HEK293 (cell line): Measurements from ENCODE around the gene CBR1.

Experiments
- CTCF ChIA-PET: fragments of 350-600 bp; formaldehyde crosslinking; extraction: SDS; loops from one replicate; lab custom pipeline; 2021; ENCODE audit warnings: antibody characterized with exemption; lab: Yijun Ruan, JAX
- POLR2A ChIA-PET: fragments of 300-600 bp; formaldehyde crosslinking; extraction: SDS; loops from one replicate; lab custom pipeline; 2020; ENCODE audit warnings: antibody characterized with exemption, inconsistent platforms; lab: Yijun Ruan, JAX
- H3K27ac ChIP-seq: fragments of 200-500 bp; sonication (Bioruptor generic); 2 replicates; pipeline ENCODE4 v1.5.1; 2014; ENCODE audit warnings: low read depth, low read length, control low read depth, inconsistent platforms; ENCODE audit errors: extremely low read depth
- H3K36me3 ChIP-seq, 2 experiments: fragments of 200-500 bp in 1 of 2; sonication (Bioruptor generic) in 1 of 2; 1 replicate in 1 of 2; 2 replicates in 1 of 2; pipeline ENCODE4 v1.5.1; 2014 to 2017; ENCODE audit warnings: inconsistent platforms in 2 of 2, low read length in 2 of 2; ENCODE audit not compliant: control insufficient read depth in 2 of 2, insufficient read depth in 1 of 2
- H3K4me1 ChIP-seq: fragments of 200-500 bp; sonication (Bioruptor generic); 2 replicates; pipeline ENCODE4 v1.5.1; 2014; ENCODE audit warnings: mild to moderate bottlenecking, low read length, inconsistent platforms; ENCODE audit not compliant: control insufficient read depth, insufficient read depth
- H3K4me3 ChIP-seq: 2 replicates; pipeline ENCODE4 v1.5.1; 2011; ENCODE audit warnings: low read depth, mild to moderate bottlenecking, control low read depth, low read length, moderate library complexity
- H3K9me3 ChIP-seq: fragments of 200-500 bp; sonication (Bioruptor generic); 2 replicates; pipeline ENCODE4 v1.5.1; 2014; ENCODE audit warnings: low read depth, low read length, inconsistent platforms; ENCODE audit not compliant: control insufficient read depth, insufficient read depth
- BCL11A ChIP-seq: fragments of 450-650 bp; formaldehyde crosslinking; IDR thresholded peaks from 2 replicates; pipeline ENCODE4 v1.5.1; 2016; ENCODE audit warnings: low read depth, missing biosample characterization, missing genetic modification characterization
- EGR2 ChIP-seq: fragments of 450-650 bp; formaldehyde crosslinking; IDR thresholded peaks from 2 replicates; pipeline ENCODE4 v1.5.1; 2016; ENCODE audit warnings: low read depth, missing biosample characterization, missing genetic modification characterization
- GLIS2 ChIP-seq: fragments of 450-650 bp; formaldehyde crosslinking; IDR thresholded peaks from 2 replicates; pipeline ENCODE4 v1.5.1; 2016; ENCODE audit warnings: missing biosample characterization, missing genetic modification characterization
- PBX3 ChIP-seq: sonication (generic); formaldehyde crosslinking; IDR thresholded peaks from 2 replicates; pipeline ENCODE4 v1.8.1; 2022; ENCODE audit warnings: mild to moderate bottlenecking, moderate library complexity, missing genetic modification reagents
- PRDM6 ChIP-seq: fragments of 450-650 bp; formaldehyde crosslinking; IDR thresholded peaks from 2 replicates; pipeline ENCODE4 v1.5.1; 2017; ENCODE audit warnings: missing biosample characterization, missing genetic modification characterization
- REPIN1 ChIP-seq: fragments of 450-650 bp; formaldehyde crosslinking; IDR thresholded peaks from 2 replicates; pipeline ENCODE4 v1.5.1; 2017; ENCODE audit warnings: missing biosample characterization, missing genetic modification characterization, low read depth
- SP3 ChIP-seq: fragments of 450-650 bp; formaldehyde crosslinking; IDR thresholded peaks from 2 replicates; pipeline ENCODE4 v1.5.1; 2016; ENCODE audit warnings: missing biosample characterization, missing genetic modification characterization
- WT1 ChIP-seq: fragments of 450-650 bp; formaldehyde crosslinking; IDR thresholded peaks from 2 replicates; pipeline ENCODE4 v1.5.1; 2016; ENCODE audit warnings: missing biosample characterization, missing genetic modification characterization
- ZBTB10 ChIP-seq: fragments of 450-650 bp; formaldehyde crosslinking; IDR thresholded peaks from 2 replicates; pipeline ENCODE4 v1.5.1; 2016; ENCODE audit warnings: missing biosample characterization, missing genetic modification characterization
- ZBTB7A ChIP-seq: fragments of 450-650 bp; formaldehyde crosslinking; IDR thresholded peaks from 2 replicates; pipeline ENCODE4 v1.5.1; 2016; ENCODE audit warnings: low read depth, missing biosample characterization, missing genetic modification characterization
- ZIC2 ChIP-seq: fragments of 450-650 bp; formaldehyde crosslinking; IDR thresholded peaks from 2 replicates; pipeline ENCODE4 v1.5.1; 2016; ENCODE audit warnings: missing biosample characterization, missing genetic modification characterization
- ZNF18 ChIP-seq: fragments of 450-650 bp; formaldehyde crosslinking; IDR thresholded peaks from 2 replicates; pipeline ENCODE4 v1.5.1; 2016; ENCODE audit warnings: missing biosample characterization, missing genetic modification characterization
- ZNF280D ChIP-seq: fragments of 450-650 bp; formaldehyde crosslinking; IDR thresholded peaks from 2 replicates; pipeline ENCODE4 v1.5.1; 2016; ENCODE audit warnings: missing biosample characterization, missing genetic modification characterization
- ZNF335 ChIP-seq: fragments of 450-650 bp; formaldehyde crosslinking; conservative IDR thresholded peaks from 2 replicates; pipeline ENCODE4 v1.5.1; 2016; ENCODE audit warnings: missing biosample characterization, missing genetic modification characterization
- ZNF423 ChIP-seq: fragments of 450-650 bp; formaldehyde crosslinking; IDR thresholded peaks from 2 replicates; pipeline ENCODE4 v1.5.1; 2016; ENCODE audit warnings: missing biosample characterization, missing genetic modification characterization
- ZNF521 ChIP-seq: fragments of 450-650 bp; formaldehyde crosslinking; IDR thresholded peaks from 2 replicates; pipeline ENCODE4 v1.5.1; 2017; ENCODE audit warnings: missing biosample characterization, mild to moderate bottlenecking, missing genetic modification characterization
- ZNF560 ChIP-seq: fragments of 450-650 bp; formaldehyde crosslinking; IDR thresholded peaks from 2 replicates; pipeline ENCODE4 v1.5.1; 2017; ENCODE audit warnings: missing biosample characterization, missing genetic modification characterization, borderline replicate concordance
- ZNF624 ChIP-seq: fragments of 450-650 bp; formaldehyde crosslinking; IDR thresholded peaks from 2 replicates; pipeline ENCODE4 v1.5.1; 2017; ENCODE audit warnings: missing biosample characterization, missing genetic modification characterization
- ZNF707 ChIP-seq: fragments of 450-650 bp; formaldehyde crosslinking; IDR thresholded peaks from 2 replicates; pipeline ENCODE4 v1.5.1; 2016; ENCODE audit warnings: missing biosample characterization, missing genetic modification characterization
- ZNF76 ChIP-seq: fragments of 450-650 bp; formaldehyde crosslinking; IDR thresholded peaks from 2 replicates; pipeline ENCODE4; 2016; ENCODE audit warnings: low read depth, missing biosample characterization, missing genetic modification characterization, borderline replicate concordance

CBR1 gene

GRCh38 chr21:36063375-36064084 lies 6.3 kb upstream of the CBR1 start:
- peaks cover 8% of the 10 kb centered on the region; the same call in 1 of the 2 replicates for H3K4me1 ChIP-seq
- no peak overlapping the region for H3K27ac ChIP-seq
- TF ChIP-seq EGR2 (tag by site-specific recombination), result no peak
- no peak for TF ChIP-seq ZNF560 (tag by site-specific recombination)
- TF ChIP-seq ZNF76 (tag by site-specific recombination), result no peak
- no peak for TF ChIP-seq BCL11A (tag by site-specific recombination)
- TF ChIP-seq PBX3 (CRISPR knock-in tag), result no peak
- TF ChIP-seq ZNF707 (tag by site-specific recombination), result no peak
- no peak for TF ChIP-seq PRDM6 (tag by site-specific recombination)
- TF ChIP-seq SP3 (tag by site-specific recombination), result no peak
- no peak for TF ChIP-seq GLIS2
- no peak for TF ChIP-seq ZNF521 (tag by site-specific recombination)
- no peak for TF ChIP-seq ZIC2
- no peak for TF ChIP-seq REPIN1
- no peak for TF ChIP-seq ZNF423
- no peak for TF ChIP-seq ZBTB7A
- no peak for TF ChIP-seq ZBTB10 (tag by site-specific recombination)
- TF ChIP-seq WT1 (tag by site-specific recombination), result no peak
- TF ChIP-seq ZNF335 (tag by site-specific recombination), result no peak
- no peak for TF ChIP-seq ZNF280D
- TF ChIP-seq ZNF18 (tag by site-specific recombination), result no peak
- TF ChIP-seq ZNF624 (tag by site-specific recombination), result no peak
- H3K9me3 ChIP-seq, result no peaks in the 10 kb centered on the region
- no peak overlapping the region for H3K4me3 ChIP-seq
- ChIA-PET POLR2A (no interaction called here), CTCF (interaction anchor here (0.6 to 0.7 kb wide), 2 partner anchors 8 to 29 kb away, joined by 3 to 4 read pairs; no protein-coding TSS in a partner anchor)
- H3K36me3 ChIP-seq, result peaks cover 1 to 4% of the 10 kb centered on the region in 2 experiments; a peak in 2 of 3 replicates
